GM19468 (cell line): ENCODE data around the gene RGS7BP.

Experiments used
- ATAC-seq: cut with Tn5 transposase; IDR thresholded peaks from one replicate; pipeline ENCODE4 v1.9.1; 2021; ENCODE audit warnings: mild to moderate bottlenecking, moderate library complexity, moderate number of reproducible peaks; ENCODE audit not compliant: unreplicated experiment; ENCODE audit errors: extremely low read depth

RGS7BP gene

GRCh38 chr5:64625678-64626077 is 119.9 kb downstream of the RGS7BP start:
- ATAC-seq = no peak

GRCh38 chr5:64628901-64629300 is 123.1 kb downstream of the RGS7BP start:
- no peak for ATAC-seq

- ATAC-seq = no peak
These were observed 124.0 kb downstream of the RGS7BP start for GRCh38 chr5:64629841-64630240.

- no peak for ATAC-seq
These were observed 126.4 kb downstream of the RGS7BP start for GRCh38 chr5:64632251-64632650.

- ATAC-seq = no peak
These were observed 129.3 kb downstream of the RGS7BP start for GRCh38 chr5:64634997-64635686.

- no peak for ATAC-seq
These were observed 131.3 kb downstream of the RGS7BP start for GRCh38 chr5:64637144-64637543.

- ATAC-seq = no peak
These were observed 132.1 kb downstream of the RGS7BP start for GRCh38 chr5:64637837-64638443.

- ATAC-seq = no peak
These were observed 139.0 kb downstream of the RGS7BP start for GRCh38 chr5:64644831-64645230.

- no peak for ATAC-seq
These were observed 140.4 kb downstream of the RGS7BP start for GRCh38 chr5:64646169-64646568.

- ATAC-seq = no peak
These were observed 143.7 kb downstream of the RGS7BP start for GRCh38 chr5:64649512-64649911.

GRCh38 chr5:64653766-64654560 is 148.1 kb downstream of the RGS7BP start:
- ATAC-seq = no peak

- ATAC-seq = no peak
These were observed 148.7 kb downstream of the RGS7BP start for GRCh38 chr5:64654561-64654938.

- ATAC-seq = no peak
These were observed 149.8 kb downstream of the RGS7BP start for GRCh38 chr5:64655596-64655995.

- no peak for ATAC-seq
These were observed 153.5 kb downstream of the RGS7BP start for GRCh38 chr5:64659289-64659688.
